LoVo (cell line): ENCODE measurements around the gene TEX29.

Source experiments
- DNase-seq: peaks from one replicate; pipeline ENCODE4 v3.0.0-alpha.2; 2016; ENCODE audit warnings: low spot score

The TEX29 gene

GRCh38 chr13:111370147-111370546, 49.7 kb downstream of the TEX29 start:
- no peak for DNase-seq

DNA sequence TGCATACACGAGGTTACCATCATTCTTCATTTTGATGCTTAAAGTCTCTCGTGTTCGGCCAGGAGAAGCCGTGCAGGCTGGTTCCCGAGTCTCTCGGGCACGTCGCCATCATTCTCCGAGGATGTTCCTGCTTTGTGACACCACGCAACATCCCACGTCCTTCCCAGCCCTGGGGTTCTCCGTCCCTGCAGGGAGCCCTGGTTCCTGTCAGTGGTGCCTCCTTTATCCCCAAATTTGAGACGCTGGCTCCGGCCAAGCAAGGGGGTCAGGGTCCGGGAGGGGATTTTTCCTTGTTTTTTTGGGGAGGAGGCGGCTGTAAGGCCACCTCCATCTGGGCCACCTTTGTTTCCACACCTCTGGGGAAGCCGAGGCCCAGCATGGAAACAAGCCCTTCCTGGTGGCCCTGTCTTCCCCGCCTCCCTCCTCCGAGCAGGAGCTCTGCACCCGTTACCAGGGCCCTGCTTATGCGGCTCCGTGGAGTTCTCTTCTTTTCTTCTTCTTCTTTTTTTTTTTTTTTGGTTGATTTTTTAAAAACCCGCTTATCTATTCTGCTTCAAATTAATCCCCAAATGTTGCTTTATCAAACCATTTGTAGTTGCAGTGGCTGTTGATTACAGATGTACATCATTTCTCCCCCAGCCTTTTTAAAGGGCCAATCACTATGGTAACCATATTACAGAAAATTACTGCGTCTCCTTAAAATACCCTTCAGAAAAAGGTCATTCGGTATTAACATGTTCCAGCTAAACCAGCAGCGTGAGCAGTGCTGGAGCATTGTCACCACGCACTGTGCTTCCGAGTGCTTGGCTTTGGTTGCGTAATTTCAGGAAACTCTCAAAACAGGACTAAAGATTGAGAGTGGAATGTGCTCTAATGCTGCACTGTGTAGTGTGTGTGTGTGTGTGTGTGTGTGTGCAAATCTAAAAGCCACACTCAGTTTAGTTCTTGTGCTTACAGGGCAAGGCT, 50.4 kb downstream of the TEX29 start:
- no peak for DNase-seq

- no peak for DNase-seq
Observed at GRCh38 chr13:111371720-111372119, 51.3 kb downstream of the TEX29 start.

DNA sequence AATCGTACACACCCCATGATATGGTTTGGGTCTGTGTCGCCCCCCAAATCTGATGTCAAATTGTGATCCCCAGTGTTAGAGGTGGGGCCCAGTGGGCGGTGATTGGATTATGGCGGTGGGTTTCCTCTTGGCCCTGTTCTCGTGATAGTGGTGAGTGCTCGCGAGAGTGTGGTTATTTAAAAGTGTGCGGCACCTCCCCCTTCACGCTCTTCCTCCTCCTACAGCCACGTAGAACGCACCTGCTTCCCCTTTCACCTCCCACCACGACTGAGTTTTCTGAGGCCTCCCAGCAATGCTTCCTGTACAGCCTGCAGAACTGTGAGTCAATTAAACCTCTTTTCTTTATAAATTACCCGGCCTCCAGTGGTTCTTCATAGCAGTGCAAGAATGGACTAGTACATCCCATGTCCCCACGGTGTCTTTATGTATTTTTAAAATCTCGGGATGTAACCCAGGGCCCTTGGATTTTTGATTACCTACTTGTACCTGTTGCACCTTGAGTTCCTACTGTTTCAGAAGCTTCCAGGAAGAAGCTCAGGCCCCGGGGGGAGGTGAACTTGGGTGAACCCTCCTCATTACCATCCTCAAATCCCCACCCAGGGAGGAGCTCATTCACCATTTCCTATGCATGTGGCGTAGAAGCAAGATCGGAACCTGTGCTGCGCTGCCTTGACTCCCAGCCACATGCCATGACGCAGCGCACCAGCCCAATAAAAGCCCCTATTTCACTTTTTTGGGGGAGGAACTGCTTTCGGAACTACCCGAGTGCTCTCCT, 52.4 kb downstream of the TEX29 start:
- DNase-seq: no peak

- DNase-seq: no peak
Observed at GRCh38 chr13:111373486-111373885, 53.0 kb downstream of the TEX29 start.

DNA sequence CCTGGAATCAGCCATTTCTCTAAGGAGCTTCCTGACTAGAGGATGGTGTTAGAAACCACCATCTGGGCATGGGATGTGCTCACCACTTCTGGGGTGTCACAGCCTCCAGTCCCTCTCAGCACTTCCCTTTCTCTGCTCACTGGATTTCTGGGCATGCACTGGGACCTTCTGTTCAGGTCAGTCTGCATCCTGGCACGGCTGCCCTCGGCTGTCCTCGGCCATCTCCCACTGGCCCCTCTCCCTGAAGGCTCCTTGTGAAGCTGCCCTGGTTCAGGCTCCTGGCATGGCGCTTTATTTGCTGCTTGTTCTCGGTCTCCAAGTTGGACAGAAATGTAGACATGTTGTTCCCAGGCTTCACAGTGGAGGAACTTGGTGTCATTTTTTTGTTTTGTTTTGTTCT, 60.0 kb downstream of the TEX29 start:
- no peak for DNase-seq

GRCh38 chr13:111382411-111382810, 62.0 kb downstream of the TEX29 start:
- no peak for DNase-seq

- no peak for DNase-seq
Observed at GRCh38 chr13:111382877-111383276, 62.4 kb downstream of the TEX29 start.

DNA sequence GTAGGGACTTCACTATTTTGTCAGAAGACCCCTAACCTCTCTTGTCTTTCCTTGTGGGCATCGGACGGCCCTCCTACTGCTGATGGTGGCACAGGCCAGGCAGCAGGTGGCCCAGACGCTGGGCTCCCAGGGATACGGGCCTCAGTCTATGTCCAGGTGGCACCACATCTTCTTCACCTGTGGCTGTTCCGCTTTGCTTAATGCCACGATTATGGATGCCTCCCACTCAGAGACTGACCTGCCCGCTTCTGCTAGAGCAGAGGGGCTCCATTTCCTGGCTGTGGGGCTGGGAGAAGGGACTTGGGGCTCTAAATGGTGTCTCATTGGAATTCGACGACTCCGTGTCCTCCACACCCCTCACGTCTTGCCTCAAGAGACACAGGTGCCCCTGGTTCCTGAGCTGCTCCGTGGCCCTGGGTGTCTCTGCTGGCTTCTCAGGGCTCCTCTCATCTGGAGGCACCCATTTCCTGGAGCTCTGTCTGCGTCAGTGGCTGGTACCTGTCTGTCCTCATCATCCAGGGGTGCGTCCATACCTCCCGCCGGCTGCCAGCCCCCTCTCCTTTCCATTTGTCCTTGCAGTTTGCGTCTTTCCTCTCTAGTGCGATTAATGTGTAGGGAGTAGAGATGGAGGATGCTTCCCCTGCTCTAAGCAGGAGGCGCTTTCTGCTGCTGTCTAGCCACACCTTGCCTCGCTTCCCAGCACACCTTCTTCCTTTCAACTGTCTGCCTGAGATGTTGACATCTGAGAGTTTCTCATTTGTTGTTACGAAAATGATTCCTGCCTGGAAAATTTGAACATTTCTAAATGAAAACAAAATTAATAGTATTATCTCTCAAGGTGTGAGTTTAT, 63.4 kb downstream of the TEX29 start:
- DNase-seq: no peak

DNA sequence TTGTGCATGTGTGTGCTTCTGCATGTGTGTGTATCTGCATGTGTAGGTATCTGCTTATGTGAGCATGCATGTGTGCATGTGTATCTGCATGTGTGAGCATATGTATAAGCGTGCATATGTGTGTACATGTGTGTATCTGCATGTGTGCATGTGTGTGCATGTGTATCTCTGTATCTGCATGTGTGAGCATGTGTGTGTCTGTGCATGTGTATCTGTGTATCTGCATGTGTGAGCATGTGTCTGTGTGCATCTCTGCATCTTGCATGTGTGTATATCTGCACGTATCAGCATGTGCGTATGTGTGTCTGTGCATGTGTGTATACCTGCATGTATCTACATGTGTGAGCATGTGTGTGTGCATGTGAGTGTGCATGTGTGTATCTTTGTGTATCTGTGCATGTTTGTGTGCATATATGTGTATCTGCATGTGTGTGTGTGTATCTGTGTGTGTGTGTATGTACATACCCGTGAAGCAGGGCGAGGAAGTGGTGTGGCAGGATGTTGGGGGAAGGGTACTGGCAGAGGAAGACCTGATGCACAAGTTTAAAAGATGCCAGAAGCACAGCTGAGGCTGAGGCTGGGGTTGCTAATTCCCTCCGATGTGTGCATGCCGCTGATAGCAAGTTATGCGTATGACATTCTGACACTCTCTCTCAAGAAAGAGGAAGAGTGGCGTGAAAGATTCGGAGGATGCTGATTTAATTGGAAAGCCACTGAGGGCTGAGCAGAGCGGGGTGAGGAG, 64.2 kb downstream of the TEX29 start:
- no peak for DNase-seq

DNA sequence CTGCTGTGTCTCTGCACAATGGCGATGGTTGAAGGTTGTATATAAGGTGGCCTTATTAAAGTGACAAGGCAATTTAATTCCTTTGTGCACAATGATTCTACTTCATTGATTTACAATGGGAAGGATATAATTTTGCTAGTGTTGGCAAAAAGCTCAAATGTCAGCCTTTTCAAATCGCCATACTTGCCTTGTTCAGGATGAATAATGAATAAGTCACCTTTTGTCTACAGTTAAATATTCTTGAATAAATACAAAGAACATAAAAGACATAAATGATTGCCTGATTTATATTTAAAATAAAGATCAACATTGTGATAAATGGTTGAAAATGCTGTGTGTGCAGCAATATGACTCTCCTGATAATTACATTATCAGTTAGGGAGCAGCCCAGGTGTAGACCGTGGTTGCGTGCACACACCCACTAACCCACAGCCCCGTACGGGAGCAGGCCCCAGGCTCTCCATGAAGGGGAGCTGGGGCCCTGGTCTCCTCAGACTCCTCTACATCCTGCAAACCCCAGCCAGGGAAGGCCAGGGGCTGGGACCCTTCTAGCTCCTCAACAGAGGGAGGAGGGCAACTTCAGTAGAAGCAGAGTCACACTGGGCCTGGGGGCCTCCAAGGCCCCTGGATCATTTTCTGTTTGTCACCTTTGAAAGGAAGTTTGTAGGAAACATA, 64.9 kb downstream of the TEX29 start:
- DNase-seq: no peak

DNA sequence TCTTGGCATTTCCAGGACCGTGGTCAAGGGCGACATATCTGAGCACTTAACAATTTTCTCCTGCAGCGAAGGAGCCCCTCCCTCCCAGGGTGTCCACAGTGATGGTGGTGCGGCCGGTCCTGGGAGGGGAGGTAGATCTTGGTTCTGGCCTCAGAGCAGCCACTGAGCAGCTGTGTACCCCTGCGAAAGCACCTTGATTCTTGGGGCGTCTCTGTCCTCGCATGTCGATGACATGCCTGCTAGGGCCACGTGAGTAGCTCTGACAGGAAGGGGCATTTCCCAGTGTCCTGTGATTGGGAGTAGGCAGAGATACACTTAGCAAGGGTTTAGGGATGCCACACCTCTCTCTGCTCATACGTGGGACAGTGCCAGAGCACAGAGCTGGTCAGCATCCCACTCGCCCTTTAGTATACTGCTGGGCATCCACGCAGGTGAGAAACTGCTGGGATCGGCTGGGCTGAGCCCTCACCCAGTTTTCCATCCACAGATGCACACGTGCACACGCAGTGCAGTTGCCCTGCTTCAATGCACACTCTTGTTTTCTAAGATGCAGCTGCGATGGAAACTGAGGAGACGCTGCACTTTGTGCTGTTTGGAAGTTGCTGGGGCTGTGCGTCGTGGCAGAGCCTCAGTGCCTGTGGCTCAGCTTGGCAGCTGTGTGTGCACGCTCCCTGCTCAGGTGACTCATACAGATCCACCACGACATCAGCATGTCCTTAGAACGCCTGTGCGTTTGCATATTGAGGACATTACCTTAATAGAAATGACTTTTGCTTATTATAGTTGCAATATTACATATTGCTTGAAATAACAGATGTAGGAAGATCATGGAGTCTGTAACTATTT, 66.8 kb downstream of the TEX29 start:
- no peak for DNase-seq

DNA sequence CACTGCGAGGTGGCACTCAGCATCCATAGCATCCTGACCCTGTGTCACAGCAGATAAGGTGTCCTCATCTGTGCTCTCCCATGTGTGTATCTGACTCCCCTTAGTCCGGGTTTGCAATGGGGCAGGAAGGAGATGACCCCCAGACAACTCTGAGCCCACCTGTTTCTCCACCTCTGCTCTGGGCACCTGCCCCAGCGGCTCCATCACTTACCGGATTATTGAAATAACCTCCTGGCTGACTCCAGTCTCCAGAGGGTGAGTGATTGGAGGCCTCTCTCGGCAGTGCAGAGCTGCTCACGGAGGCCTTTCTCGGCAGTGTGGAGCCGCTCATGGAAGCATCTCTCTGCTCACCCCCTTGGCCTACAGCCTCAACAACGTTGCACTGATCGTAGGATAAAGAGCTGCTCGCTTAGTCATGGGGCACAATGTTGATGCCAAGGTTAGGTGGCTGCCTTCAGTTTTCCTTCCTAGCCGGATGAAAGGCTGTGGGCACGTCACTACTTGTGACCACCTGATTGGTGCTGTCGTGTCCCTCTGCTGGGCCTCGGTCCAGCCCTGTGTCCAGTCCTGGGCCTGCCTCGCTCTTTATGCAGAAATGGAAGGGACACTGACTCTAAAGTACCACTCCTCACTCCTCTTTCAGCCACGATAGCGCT, 67.6 kb downstream of the TEX29 start:
- DNase-seq: no peak

DNA sequence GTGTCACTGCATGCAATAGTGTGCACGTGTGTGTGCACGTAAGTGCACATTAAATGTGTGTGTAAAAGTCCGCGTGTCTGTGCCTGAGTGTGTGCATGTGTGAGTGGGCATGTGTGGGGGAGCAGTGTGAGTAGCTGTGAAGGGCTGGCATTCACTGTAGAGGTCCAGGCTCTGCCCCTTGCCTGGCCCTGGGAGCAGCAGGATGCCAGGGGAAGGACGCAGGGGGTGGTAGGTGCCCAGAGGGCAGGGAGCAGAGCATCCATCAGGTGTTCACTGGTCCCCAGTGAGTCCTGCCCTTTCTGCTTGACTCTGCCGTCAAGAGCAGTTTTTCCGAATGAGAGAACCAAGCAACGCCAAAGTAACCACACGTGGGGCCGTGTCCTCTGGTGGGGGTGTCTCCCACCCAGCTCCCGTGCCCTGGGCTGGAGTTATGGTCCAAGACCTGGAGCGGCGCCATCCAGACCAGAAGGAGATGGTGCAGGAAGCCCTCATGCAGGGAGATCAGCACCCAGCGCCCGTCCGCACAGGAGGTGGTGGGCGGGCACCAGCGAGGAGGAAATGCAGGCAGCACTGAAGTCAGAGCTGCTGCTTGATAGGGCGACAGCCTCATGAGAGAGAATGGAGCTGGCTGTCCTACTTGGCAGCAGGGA, 68.5 kb downstream of the TEX29 start:
- DNase-seq: no peak

- no peak for DNase-seq
Observed at GRCh38 chr13:111389621-111390521, 69.4 kb downstream of the TEX29 start.

DNA sequence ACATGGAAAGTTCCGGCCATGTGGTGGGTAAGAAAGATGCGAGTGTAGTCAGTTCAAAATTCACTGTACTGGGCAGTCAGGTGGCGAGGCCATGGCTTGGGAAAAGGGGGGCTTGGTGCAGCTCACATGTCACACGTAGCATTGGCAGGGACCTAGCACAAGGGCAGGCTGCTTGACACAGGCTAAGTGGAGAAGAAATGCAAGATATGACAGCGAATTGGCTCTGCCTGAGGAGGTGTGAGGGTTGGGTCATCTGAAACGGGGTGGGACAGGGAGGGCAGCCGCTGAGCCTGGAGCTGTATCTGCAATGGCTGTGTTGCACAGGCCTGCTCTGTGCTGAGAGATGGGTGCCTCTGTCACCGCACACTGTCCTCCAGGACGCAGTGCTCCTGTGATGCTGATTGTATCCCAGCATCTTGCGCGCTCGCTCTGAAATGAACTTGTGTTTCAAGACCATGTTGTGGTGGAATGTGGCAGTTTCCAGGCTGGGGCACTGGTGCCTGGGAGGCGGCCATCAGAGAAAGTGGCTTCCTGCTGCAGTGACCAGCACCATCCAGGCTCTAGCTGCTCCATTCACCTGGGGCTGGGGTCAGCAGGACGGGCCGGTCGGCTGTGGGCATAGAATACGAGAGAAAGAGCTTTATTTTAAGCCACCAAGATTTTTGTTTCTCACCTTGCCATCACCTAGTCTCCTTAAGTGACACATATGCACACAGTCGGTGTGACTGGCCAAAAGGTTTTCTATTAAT, 70.3 kb downstream of the TEX29 start:
- DNase-seq: no peak

DNA sequence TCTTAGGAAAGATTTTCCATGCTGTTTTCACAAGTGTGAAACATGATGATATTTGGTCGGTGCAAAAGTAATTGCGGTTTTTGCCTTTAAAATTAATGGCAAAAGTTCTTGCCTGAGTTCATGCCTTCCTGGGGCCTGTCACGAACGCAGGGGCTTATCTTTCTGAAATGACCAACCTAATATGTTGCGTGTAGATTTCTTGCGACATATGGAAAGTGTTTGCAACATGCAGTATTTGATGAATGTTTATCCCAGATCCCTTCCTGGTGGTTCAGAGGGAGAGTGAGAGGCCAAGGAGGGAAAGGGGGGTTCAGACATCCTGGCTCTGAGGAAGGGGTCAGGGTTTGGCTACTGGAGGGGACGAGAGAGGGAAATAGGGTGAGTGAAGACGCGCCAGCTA, 72.0 kb downstream of the TEX29 start:
- no peak for DNase-seq
